ENCODE data around the gene DENND1A. TPM values are rescaled to one million over a fixed set of nuclear protein-coding genes. Genes with fewer than 3 reads are reported as not detected.

The DENND1A gene
- total RNA-seq, 1 experiment from 2014 or later: 19.7 TPM

DNA sequence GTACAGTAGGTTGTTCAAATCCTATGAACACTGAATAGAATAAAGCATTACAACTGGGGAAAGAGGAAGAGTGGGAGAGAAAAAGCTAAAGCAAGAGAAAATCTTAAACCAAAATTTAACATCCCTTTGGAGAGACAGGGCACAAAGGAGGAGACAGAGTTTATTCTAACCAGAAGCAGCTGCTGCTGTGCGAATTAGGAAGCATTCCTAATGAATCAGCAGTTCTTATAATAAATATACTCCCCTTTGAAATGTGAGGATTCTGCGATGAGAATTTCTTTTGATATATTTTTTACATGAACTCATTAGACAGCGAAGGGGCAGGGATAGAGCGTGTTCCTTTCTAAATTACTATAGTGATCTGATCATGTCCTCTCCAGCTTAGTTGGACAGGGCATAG is 233.4 kb downstream of the DENND1A start:
- no peaks in the 10 kb centered on the region for H3K4me1 ChIP-seq (ENCODE audit: control insufficient read depth, insufficient read depth, low read length)
- H3K27me3 ChIP-seq (ENCODE audit: control insufficient read depth, insufficient read depth, low read length): no peaks in the 10 kb centered on the region
- ChIA-PET POLR2A (no interaction called here), CTCF (no interaction called here)
- in situ Hi-C loops (cut with HindIII; ENCODE audit: low pct_unique_long_range_greater_than_20kb, low sequenced_read_pairs) (no loop called here), intact Hi-C loops (cut with micrococcal nuclease; ENCODE audit: unreplicated experiment) (no loop called here)
- DNase-seq (ENCODE audit: low read depth, low spot score): no peak
- no peaks in the 10 kb centered on the region for H3K36me3 ChIP-seq (ENCODE audit: control insufficient read depth, insufficient read depth, low read length)
- no peak for TF ChIP-seq TCF7L2 (IDR thresholded peaks at IDR 0.05; ENCODE audit: low read depth, low read length)
- TF ChIP-seq POLR2AphosphoS5 (IDR thresholded peaks at IDR 0.05; ENCODE audit: low read depth, low read length): no peak
- TF ChIP-seq, protein P1, sequence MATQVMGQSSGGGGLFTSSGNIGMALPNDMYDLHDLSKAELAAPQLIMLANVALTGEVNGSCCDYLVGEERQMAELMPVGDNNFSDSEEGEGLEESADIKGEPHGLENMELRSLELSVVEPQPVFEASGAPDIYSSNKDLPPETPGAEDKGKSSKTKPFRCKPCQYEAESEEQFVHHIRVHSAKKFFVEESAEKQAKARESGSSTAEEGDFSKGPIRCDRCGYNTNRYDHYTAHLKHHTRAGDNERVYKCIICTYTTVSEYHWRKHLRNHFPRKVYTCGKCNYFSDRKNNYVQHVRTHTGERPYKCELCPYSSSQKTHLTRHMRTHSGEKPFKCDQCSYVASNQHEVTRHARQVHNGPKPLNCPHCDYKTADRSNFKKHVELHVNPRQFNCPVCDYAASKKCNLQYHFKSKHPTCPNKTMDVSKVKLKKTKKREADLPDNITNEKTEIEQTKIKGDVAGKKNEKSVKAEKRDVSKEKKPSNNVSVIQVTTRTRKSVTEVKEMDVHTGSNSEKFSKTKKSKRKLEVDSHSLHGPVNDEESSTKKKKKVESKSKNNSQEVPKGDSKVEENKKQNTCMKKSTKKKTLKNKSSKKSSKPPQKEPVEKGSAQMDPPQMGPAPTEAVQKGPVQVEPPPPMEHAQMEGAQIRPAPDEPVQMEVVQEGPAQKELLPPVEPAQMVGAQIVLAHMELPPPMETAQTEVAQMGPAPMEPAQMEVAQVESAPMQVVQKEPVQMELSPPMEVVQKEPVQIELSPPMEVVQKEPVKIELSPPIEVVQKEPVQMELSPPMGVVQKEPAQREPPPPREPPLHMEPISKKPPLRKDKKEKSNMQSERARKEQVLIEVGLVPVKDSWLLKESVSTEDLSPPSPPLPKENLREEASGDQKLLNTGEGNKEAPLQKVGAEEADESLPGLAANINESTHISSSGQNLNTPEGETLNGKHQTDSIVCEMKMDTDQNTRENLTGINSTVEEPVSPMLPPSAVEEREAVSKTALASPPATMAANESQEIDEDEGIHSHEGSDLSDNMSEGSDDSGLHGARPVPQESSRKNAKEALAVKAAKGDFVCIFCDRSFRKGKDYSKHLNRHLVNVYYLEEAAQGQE (IDR thresholded peaks at IDR 0.05; ENCODE audit: insufficient read depth in 1 of 2, low read depth in 2 of 2, low read length in 1 of 2): no peak
- TF ChIP-seq SIN3A (IDR thresholded peaks at IDR 0.05; ENCODE audit: borderline replicate concordance, insufficient read depth, low read depth, low read length): no peak
- TF ChIP-seq, protein P2, sequence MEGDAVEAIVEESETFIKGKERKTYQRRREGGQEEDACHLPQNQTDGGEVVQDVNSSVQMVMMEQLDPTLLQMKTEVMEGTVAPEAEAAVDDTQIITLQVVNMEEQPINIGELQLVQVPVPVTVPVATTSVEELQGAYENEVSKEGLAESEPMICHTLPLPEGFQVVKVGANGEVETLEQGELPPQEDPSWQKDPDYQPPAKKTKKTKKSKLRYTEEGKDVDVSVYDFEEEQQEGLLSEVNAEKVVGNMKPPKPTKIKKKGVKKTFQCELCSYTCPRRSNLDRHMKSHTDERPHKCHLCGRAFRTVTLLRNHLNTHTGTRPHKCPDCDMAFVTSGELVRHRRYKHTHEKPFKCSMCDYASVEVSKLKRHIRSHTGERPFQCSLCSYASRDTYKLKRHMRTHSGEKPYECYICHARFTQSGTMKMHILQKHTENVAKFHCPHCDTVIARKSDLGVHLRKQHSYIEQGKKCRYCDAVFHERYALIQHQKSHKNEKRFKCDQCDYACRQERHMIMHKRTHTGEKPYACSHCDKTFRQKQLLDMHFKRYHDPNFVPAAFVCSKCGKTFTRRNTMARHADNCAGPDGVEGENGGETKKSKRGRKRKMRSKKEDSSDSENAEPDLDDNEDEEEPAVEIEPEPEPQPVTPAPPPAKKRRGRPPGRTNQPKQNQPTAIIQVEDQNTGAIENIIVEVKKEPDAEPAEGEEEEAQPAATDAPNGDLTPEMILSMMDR (IDR thresholded peaks at IDR 0.05): no peak
- H3K4me3 ChIP-seq (ENCODE audit: low read depth in 2 of 2, low read length in 2 of 2): no peak overlapping the region
- no peaks in the 10 kb centered on the region for H3K9me3 ChIP-seq (ENCODE audit: control insufficient read depth, insufficient read depth, low read depth, low read length)
- BruUV-seq (replicated peaks): no TSS peak
- no peak for ATAC-seq
- H3K27ac ChIP-seq (ENCODE audit: low read length): no peak overlapping the region

GRCh38 chr9:123695386-123695785 is 234.5 kb downstream of the DENND1A start:
- DNase-seq (ENCODE audit: low read depth, low spot score) (no peak), ATAC-seq (no peak)
- Histone ChIP-seq H3K27me3 (ENCODE audit: control insufficient read depth, insufficient read depth, low read length) (no peaks in the 10 kb centered on the region), H3K36me3 (ENCODE audit: control insufficient read depth, insufficient read depth, low read length) (no peaks in the 10 kb centered on the region), H3K9me3 (ENCODE audit: control insufficient read depth, insufficient read depth, low read depth, low read length) (no peaks in the 10 kb centered on the region), H3K4me1 (ENCODE audit: control insufficient read depth, insufficient read depth, low read length) (no peaks in the 10 kb centered on the region), H3K27ac (ENCODE audit: low read length) (no peak overlapping the region), H3K4me3 (ENCODE audit: low read depth in 2 of 2, low read length in 2 of 2) (no peak overlapping the region)
- CTCF ChIA-PET: no interaction called here
- BruUV-seq (replicated peaks): no TSS peak
- intact Hi-C loops (cut with micrococcal nuclease; ENCODE audit: unreplicated experiment) (no loop called here), in situ Hi-C loops (cut with HindIII; ENCODE audit: low pct_unique_long_range_greater_than_20kb, low sequenced_read_pairs) (no loop called here)
- TF ChIP-seq, protein P1 (IDR thresholded peaks at IDR 0.05; ENCODE audit: insufficient read depth in 1 of 2, low read depth in 2 of 2, low read length in 1 of 2): no peak
- TF ChIP-seq, protein P2 (IDR thresholded peaks at IDR 0.05): no peak
- TF ChIP-seq POLR2AphosphoS5 (IDR thresholded peaks at IDR 0.05; ENCODE audit: low read depth, low read length): no peak
- no peak for TF ChIP-seq SIN3A (IDR thresholded peaks at IDR 0.05; ENCODE audit: borderline replicate concordance, insufficient read depth, low read depth, low read length)
- no peak for TF ChIP-seq TCF7L2 (IDR thresholded peaks at IDR 0.05; ENCODE audit: low read depth, low read length)
- POLR2A ChIA-PET: no interaction called here
